ENCODE data around the gene FITM1.

FITM1 gene

GRCh38 chr14:24132976-24133375, 2.5 kb downstream of the FITM1 start:
- H3K4me3 ChIP-seq (ENCODE audit: control insufficient read depth, low read depth, low read length): no peak overlapping the region
- TF ChIP-seq, protein P1, sequence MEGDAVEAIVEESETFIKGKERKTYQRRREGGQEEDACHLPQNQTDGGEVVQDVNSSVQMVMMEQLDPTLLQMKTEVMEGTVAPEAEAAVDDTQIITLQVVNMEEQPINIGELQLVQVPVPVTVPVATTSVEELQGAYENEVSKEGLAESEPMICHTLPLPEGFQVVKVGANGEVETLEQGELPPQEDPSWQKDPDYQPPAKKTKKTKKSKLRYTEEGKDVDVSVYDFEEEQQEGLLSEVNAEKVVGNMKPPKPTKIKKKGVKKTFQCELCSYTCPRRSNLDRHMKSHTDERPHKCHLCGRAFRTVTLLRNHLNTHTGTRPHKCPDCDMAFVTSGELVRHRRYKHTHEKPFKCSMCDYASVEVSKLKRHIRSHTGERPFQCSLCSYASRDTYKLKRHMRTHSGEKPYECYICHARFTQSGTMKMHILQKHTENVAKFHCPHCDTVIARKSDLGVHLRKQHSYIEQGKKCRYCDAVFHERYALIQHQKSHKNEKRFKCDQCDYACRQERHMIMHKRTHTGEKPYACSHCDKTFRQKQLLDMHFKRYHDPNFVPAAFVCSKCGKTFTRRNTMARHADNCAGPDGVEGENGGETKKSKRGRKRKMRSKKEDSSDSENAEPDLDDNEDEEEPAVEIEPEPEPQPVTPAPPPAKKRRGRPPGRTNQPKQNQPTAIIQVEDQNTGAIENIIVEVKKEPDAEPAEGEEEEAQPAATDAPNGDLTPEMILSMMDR (IDR thresholded peaks at IDR 0.05; ENCODE audit: control insufficient read depth, insufficient read depth, low read depth, low read length, missing control alignments): no peak
- DNase-seq (ENCODE audit: low read depth): no peak

DNA sequence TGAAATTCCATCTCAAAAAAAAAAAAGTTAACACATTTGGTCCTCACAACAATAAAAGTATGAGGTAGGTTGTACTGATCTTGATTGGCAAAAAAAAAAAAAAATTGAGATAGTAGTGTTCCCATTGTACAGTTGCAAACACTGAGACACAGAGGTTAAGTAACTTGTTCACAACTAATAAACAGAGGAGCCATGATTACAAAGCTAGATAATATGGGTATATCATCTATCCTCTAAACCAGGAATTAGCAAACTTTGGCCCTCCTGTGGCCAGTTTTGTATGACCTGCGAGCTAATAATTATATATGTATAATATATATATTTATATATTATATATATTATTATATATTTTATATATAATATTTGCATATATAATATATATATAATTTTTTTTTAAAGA, 3.3 kb downstream of the FITM1 start:
- DNase-seq (ENCODE audit: low read depth): no peak
- TF ChIP-seq, protein P1 (IDR thresholded peaks at IDR 0.05; ENCODE audit: control insufficient read depth, insufficient read depth, low read depth, low read length, missing control alignments): no peak
- H3K4me3 ChIP-seq (ENCODE audit: control insufficient read depth, low read depth, low read length): no peak overlapping the region

DNA sequence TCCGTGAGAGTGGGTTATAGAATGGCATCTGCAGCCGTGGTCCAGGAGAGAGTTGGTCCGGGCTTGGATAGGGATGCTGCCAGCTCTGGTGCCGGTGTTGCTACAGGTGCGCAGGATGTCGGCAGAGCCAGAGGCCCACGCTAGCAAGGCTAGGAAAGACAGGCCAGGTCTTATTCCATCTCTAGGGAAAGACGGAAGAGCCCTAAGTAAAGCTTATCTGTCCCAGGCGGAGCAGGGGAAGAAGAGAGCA, 5.0 kb downstream of the FITM1 start:
- DNase-seq (ENCODE audit: low read depth): no peak
- TF ChIP-seq, protein P1 (IDR thresholded peaks at IDR 0.05; ENCODE audit: control insufficient read depth, insufficient read depth, low read depth, low read length, missing control alignments): no peak
- peak overlapping the region; percentile 61 for H3K4me3 ChIP-seq (ENCODE audit: control insufficient read depth, low read depth, low read length)

GRCh38 chr14:24135834-24136683, 5.6 kb downstream of the FITM1 start, which contains the start of gene PSME1:
Gene PSME1, plus strand, starts transcription at chr14:24136194. Its CDS starts 69 bp downstream, at chr14:24136263.
- TF ChIP-seq, protein P1 (IDR thresholded peaks at IDR 0.05; ENCODE audit: control insufficient read depth, insufficient read depth, low read depth, low read length, missing control alignments): no peak
- peak; percentile 27 for DNase-seq (ENCODE audit: low read depth)
- peak within 1 kb of the TSS; percentile 61 for H3K4me3 ChIP-seq (ENCODE audit: control insufficient read depth, low read depth, low read length)

GRCh38 chr14:24136684-24137528, 6.4 kb downstream of the FITM1 start:
- DNase-seq (ENCODE audit: low read depth): no peak
- H3K4me3 ChIP-seq (ENCODE audit: control insufficient read depth, low read depth, low read length): peak overlapping the region; percentile 61
- TF ChIP-seq, protein P1 (IDR thresholded peaks at IDR 0.05; ENCODE audit: control insufficient read depth, insufficient read depth, low read depth, low read length, missing control alignments): no peak

- H3K4me3 ChIP-seq (ENCODE audit: control insufficient read depth, low read depth, low read length): no peak overlapping the region
- DNase-seq (ENCODE audit: low read depth): no peak
- TF ChIP-seq, protein P1 (IDR thresholded peaks at IDR 0.05; ENCODE audit: control insufficient read depth, insufficient read depth, low read depth, low read length, missing control alignments): no peak
Measured at GRCh38 chr14:24137529-24138395, 7.3 kb downstream of the FITM1 start.
